GM18870 (cell line): ENCODE results near the gene MPC1.
"Not testable (repeated sequence)": the region's sequence is repeated elsewhere in the genome, so short reads cannot be mapped to it uniquely, and the experiment has no call there.

ENCODE experiments used
- ATAC-seq: cut with Tn5 transposase; IDR thresholded peaks from one replicate; pipeline ENCODE4 v1.9.1; 2021; ENCODE audit warnings: moderate library complexity; ENCODE audit not compliant: unreplicated experiment

Gene MPC1

DNA sequence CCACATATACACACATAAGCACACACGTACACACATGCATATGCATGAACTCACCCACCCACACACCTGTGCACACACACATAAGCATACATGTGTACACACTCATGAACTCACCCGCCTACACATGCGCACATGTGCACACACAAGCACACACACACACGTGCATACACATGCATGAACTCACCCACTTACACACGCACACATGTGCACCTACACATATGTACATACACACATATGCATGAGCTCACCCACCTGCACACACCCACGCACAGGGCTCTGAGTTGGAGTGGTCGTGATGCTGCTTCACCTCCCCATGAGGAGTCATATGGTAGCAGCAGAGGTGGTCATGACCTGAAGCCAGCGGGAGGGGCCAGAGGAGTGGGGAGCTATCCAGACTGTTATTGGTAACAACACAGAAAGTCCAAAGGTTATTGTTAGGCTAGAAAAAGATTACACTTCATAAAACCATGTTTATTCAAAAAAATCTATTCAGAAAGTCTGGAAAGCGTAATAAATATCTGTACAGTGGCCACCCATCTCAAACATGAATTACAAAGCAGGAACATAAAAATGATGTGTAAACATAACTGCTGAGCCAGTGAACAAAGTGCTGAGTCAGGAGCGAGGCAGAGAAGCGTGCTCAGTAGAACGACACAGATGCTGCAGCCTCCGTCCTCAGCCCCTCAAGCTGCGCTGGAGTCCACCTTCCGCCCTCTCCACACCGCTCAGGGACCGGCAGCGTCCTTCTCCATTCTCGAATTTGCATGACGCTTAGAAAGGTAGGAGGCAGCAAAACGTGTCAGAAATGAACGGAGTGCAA, 26.4 kb upstream of the MPC1 start:
- no peak for ATAC-seq

DNA sequence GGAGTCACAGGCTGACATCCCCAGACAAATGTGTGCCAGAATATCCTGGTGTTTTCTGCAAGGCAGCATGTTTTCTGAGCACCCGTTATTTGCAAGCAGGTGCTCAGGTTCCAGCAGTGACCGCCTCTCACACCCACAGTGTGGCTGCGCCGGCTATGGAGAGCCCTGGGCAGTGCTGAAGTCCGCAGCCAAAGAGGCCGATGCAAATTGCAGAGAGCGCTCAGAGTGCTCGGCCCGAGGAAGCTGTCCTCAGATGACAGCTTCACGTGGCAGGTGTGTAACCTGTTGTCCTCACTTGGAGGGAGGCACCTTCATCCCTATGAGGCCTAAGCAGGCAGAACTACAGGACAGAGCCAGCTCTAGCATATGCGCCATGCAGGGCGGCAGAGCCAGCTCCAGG, 23.5 kb upstream of the MPC1 start:
- ATAC-seq = no peak

DNA sequence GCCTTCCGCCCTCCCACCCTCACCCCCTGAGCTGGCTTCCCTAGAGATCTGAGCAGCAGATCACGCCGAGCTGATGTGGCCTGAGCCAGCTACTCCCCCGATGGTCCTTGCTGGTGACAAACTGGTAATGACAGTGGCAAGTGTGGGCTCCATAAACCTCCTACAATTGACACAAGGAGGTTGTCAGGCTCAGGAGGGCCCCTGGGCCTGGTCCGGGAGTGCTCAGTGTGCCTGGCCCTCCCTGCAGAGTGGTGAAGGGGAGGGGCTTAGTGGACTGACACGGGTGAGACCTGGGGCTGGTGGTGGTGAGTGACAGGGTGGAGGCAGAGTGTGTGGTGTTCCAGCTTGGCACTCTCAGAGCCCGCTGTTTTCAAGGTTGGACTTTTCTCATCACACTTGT, 22.6 kb upstream of the MPC1 start:
- no peak for ATAC-seq

DNA sequence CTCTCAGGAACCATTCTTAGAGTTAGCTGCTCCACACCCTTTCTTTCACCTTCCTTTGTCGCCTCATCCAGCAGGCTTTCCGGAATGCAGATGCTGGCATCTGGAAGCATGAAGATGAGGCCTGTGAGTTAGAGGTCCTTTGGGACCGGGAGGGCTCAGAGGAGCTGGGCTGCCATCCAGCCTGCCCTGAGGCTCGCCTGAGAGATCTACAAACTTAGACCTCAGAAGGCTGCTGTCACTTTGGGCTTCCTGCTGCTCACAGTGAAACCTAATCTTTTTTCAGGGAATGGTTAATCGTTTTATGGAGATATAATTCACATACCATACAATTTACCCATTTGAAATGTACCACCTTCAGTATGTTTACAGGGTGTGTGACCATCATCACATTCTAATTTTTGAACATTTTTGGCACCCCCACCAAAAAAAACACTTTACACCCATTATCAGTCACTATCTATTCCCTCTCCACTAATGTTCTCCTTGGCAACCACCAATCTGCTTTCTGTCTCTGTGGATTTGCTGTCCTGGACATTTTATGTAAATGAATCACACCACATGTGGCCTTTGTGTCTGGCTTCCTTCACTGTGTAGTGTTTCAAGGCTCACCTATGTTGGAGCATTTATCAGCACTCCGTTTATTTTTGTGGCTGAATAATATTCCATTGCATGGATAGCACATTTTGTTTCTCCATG, 20.0 kb upstream of the MPC1 start:
- no peak for ATAC-seq

DNA sequence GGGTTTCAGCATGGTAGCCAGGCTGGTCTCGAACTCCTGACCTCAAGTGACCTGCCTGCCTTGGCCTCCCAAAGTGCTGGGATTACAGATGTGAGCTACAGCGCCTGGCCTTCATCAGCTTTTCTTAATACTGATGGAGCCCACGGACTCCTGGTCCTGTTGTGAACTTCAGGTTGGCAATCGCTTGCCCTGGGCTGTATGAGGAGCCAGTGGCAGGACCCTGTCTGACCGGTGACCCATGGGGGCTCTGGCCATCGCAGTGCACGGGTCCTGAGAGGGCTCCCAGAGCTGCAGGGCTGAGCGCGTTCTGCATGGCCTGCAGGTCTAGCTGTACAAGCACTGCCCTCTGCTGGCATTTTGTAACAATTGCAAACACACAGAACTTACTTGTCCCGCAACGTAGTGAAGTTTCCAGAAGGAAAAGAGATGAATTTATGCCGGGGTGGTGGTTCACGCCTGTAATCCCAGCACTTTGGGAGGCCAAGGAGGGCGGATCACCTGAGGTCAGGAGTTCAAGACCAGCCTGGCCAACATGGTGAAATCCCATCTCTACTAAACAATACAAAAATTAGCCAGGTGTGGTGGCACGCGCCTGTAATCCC, 18.0 kb upstream of the MPC1 start:
- peak; percentile 91 for ATAC-seq

DNA sequence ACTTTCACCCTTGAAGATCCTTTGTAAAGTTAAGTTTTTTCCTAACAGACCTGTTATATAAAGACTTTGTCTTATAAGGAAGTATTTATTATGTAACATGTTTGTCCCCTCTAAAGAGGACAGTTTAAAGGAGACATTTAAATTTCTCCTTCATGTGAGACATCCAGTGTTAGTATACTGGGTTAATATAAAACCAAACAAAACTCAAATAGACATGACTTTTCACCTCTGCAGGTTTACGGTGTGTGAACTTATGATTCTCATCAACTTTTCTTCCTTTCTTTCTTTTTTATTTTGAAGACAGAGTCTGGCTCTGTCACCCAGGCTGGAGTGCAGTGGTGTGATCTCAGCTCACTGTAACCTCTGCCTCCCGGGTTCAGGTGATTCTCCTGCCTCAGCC, 17.4 kb upstream of the MPC1 start:
- no peak for ATAC-seq

DNA sequence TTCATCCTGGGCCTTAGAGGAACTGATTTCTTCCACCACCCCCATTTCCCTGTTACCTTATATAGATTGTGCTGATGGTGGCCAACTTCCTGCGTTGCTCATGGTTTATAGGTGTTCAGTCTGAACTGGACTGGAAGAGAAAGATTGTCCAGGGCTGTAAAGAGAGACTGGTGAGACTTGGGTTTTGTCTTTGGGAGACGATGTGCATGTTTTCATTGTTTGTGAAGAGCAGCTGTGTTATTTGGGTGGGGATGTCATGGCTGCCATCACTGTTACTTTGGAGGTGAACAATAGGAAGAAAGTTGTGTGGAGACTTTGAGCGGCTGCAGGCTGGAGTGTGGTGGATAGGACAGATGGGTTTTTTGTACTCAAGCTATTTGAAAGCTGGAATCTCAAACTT, 15.6 kb upstream of the MPC1 start:
- ATAC-seq = no peak

DNA sequence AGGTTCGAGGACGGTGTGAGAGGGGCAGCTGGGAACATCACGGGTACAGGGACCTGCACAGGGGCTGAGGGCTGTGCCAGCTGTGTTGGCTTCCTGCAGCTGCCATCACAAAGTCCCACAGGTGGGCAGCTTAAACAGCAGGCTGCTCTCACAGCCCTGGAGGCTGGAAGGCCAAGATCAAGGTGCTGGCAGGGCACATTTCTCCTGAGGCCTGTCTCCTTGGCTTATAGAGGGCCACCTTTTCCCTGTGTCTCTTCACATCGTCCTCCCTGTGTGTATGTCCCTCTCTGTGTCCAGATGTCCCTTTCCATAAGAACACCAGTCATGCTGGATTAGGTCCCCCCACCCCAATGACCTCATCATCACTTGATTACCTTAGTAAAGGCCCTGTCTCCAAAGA, 15.1 kb upstream of the MPC1 start:
- no peak for ATAC-seq

DNA sequence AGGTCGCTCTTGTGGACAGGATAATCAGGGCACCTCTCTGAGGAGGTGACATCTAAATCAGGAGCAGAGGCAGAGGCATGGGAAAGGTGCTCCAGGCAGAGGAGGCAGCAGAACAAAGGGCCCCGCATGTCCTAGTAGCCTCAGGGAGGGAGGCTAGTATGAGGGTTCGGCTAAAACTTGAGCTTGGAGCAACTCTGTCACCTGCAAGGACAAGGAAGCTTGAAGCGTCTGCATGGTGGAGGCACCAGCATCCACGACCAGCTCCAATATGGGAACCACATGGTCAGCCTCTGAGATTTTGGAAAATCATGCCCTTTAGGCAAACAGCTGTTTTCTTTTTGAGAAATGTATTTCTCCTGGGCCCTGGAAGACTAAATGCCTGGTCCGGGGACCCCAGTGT, 13.0 kb upstream of the MPC1 start:
- ATAC-seq = no peak

DNA sequence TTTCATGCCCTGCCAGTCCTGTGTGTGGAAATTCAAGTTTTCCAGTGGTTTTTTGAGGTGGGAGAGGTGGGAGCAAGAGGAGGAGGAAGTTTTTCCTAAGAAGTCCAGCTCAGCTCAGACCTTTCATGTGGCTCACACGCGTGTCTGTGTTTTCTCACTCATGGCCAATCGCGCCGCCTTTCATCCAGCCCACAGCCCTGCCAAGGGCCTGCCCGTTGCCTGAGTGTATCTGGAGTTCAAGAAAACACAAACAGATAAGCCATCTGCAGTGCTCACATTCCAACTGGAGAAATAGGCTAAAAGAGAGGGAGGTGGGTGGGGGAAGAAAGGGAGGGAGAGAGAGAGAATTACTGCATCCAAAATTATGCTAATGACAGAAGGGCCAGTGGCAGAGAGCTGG, 12.6 kb upstream of the MPC1 start:
- no peak for ATAC-seq

DNA sequence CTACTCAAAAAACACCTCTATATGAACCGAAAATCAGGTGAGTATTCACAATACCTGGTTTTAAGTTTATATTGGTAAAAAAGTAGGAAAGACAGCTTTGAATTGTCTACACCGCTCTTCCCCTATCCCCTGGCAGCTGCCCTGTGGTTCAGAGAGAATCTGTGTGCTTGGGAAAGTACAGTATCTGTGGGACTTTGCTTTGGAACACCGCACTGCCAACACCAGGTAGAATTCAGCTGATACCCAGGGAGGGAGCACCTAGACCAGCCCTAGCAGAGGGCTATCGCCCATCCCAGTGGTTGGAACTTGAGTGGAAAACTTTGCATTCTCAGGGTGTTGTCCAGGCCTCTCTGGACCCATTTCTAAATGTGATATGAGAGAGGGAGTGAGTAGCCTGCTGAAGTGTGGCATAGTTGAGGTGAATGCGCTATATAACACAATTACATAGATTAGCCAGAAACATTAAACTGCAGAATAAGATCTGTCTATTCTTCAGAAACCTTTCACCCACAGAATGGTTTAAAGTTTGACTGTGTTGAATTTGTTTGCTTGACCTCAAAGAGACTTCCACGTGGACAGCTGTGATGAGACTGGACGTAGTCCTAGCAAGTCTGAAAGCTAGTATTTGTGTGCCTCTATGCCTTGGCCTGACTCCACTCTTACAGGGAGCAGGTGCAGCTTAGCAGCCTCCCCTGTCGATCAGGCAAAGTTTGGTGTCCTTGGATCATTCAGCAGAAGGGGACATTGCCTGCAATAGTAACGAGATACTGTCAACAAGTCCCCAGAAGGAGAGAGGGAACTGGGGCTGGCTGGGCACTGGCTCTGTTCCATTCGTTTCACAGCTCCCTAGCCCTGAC, 11.5 kb upstream of the MPC1 start:
- no peak for ATAC-seq

DNA sequence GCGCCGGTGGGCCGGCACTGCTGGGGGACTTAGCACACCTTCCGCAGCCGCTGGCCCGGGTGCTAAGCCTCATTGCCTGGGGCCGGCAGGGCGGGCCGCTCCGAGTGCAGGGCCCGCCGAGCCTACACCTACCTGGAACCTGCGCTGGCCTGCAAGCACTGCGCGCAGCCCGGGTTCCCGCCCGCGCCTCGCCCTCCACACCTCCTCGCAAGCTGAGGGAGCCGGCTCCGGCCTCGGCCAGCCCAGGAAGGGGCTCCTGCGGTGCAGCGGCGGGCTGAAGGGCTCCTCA, 10.7 kb upstream of the MPC1 start:
- ATAC-seq = no peak

DNA sequence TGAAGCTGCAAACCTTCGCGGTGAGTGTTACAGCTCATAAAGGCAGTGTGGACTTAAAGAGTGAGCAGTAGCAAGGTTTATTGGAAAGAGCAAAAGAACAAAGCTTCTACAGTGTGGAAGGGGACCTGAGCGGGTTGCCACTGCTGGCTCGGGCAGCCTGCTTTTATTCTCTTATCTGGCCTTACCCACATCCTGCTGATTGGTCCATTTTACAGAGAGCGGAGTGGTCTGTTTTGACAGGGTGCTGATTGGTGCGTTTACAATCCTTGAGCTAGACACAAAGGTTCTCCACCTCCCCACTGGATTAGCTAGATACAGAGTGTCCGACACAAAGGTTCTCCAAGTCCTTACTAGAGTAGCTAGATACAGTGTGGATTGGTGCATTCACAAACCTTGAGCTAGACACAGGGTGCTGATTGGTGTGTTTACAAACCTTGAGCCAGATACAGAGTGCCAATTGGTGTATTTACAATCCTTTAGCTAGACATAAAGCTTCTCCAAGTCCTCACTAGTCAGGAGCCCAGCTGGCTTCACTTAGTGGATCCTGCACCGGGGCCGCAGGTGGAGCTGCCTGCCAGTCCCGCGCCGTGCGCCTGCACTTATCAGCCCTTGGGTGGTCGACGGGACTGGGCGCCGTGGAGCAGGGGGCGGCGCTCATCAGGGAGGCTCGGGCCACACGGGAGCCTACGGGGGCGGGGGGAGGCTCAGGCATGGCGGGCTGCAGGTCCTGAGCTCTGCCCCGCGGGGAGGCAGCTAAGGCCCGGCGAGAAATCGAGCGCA, 10.2 kb upstream of the MPC1 start:
- not testable (repeated sequence) for ATAC-seq

DNA sequence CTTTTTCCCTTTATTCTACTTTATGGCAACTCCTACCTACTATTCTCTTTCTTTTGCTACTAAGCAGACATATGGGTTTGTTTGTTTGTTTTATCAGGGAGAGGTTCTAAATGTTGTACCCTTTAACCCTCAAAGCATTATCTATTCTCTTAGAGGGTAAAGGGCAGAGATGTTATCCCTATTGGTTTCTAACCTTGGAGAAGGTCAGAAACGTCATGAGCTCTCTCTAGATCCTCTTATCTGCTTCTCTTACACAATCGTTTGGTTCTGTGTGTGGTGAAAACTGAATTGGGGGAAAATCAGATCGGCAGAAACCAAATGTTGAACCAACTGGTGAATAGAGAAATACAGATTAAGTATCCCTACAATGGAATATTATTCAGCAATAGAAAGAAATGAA, 6.4 kb upstream of the MPC1 start:
- no peak for ATAC-seq

DNA sequence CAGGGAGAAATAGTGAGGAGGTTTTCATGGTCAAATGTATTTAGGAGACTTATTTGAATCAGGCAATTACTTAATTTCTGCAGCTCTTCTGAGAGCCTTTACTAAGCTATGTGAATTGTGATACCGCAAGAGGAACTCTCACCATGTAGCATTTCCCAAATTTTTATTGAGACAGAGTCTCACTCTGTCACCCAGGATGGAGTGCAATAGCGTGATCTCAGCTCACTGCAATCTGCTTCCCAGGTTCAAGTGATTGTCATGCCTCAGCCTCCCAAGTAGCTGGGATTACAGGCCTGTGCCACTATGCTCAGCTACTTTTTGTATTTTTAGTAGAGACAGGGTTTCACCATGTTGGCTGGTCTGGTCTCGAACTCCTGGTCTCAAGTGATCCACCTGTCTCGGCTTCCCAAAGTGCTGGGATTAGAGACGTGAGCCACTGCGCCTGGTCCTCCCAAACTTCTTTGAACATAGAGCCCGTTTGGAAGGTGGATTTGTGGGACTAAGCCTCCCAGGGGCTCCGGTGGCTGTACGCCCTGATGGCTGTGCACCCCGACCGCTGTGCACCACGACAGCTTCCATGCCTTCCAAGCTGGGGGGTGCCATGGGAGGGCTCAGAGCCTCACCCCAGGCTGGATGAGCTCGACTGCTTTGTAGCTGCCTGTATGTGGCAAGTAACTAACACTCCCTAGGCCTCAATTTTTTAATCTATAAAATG, 5.7 kb upstream of the MPC1 start:
- no peak for ATAC-seq

DNA sequence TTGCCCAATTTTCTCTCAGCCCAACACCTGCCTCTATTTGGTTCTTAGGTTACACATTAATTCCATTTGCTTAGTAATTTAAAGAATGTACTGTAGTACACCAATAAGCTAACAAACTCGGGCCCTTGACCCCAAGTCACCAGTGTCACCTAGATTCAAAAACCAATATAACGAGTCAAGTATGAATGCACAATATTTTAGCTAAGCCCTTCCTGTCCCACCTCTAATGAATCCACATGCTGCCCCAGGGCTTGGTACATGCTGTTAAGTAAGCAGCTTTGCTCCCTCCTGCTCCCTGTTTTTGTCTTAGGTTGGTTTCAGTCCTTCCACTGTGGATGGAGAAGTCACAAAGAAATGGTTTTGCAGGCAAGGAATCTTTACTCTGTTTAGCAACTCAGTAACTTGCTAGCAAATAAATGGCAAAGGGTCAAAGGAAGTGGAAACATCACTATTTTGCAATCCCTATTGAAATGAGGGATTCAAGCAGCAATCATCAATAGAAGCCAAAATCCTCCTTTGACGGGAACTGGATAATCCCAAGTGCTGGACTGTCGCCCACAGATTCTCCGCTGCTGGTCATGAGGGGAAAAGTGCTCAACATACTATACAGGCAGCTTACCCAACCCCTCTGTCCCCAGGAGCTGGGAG, 5.0 kb upstream of the MPC1 start:
- no peak for ATAC-seq

DNA sequence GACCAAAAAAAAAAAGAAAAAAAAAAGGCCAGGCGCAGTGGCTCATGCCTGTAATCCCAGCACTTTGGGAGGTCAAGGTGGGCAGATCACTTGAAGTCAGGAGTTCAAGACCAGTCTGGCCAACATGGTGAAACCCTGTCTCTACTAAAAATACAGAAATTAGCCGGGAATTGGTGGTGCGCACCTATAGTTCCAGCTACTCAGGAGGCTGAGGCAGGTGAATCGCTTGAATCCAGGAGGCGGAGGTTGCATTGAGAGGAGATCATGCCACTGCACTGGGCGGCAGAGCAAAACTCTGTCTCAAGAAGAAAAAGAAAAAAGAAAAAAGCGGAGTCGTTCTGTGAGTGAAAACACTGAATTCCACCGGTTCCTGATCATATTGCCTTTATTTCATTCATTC, 4.4 kb upstream of the MPC1 start:
- ATAC-seq = not testable (repeated sequence)

DNA sequence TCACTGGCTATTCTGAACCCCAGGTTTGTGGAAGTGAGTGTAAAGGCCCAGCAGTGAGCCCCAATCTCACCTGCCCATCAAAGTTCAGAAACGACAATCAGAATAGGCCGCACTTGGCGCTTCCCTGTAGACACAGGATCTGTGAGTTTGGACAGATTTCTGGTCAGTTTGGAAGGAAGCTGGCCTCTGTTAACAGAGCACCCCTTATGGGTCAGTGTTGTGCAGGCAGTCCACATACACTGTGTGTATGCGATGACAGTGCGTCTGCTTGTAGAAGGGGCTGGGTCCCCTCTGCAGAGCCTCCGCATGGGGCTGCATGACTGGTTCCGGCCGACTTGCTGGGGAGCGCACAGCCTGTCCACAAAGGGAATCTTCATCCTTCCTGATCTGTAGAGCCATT, 3.4 kb upstream of the MPC1 start:
- ATAC-seq = no peak

DNA sequence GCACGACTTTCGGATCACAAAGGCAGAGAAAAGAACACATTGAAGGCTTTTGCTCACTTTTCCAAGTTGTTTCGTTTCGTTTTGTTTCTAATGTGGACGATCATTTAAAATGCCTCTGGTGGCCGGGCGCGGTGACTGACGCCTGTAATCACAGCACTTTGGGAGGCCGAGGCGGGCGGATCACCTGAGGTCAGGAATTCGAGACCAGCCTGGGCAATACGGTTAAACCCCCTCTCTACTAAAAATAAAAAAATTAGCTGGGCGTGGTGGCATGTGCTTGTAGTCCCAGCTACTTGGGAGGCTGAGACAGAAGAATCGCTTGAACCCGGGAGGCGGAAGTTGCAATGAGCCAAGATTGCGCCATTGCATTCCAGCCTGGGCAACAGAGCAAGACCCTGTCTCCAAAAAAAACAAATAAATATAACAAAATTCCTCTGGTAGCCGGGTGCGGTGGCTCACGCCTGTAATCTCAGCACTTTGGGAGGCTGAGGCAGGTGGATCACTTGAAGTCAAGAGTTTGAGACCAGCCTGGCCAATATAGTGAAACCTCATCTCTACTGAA, 1.1 kb upstream of the MPC1 start:
- not testable (repeated sequence) for ATAC-seq
